ENCODE data around the gene WDR54. TPM values are rescaled to one million over a fixed set of nuclear protein-coding genes. Genes with fewer than 3 reads are reported as not detected.

The WDR54 gene
- total and polyA plus RNA-seq, 7 donors = 3.0 to 13.6 (median 8.0) TPM

GRCh38 chr2:74457129-74457548 lies 35.6 kb downstream of the WDR54 start:
- peaks cover 0 to 11% (median under 1%) of the 10 kb centered on the region in 4 donors for H3K36me3 ChIP-seq
- H3K4me1 ChIP-seq = peaks cover 0 to 40% (median 37%) of the 10 kb centered on the region in 4 donors
- H3K27me3 ChIP-seq = no peaks in the 10 kb centered on the region
- intact Hi-C loops (cut with DNase I) = loop anchor here (5.0 kb wide), 1 partner anchor 720 kb away; the partner anchor contains the start of gene TPRKB
- 1% methylated on average over 27 of the region's 27 CpGs for WGBS, 2 donors
- no peaks in the 10 kb centered on the region for H3K9me3 ChIP-seq
- DNase-seq = no peak
- H3K27ac ChIP-seq = peak overlapping the region; percentile 90 to 98 (median 98)
- TF ChIP-seq POLR2AphosphoS5 (IDR thresholded peaks at IDR 0.05) (no peak), CTCF (IDR thresholded peaks at IDR 0.05) (no peak), EP300 (IDR thresholded peaks at IDR 0.05) (no peak), POLR2A (IDR thresholded peaks at IDR 0.05) (no peak)
- peak overlapping the region; percentile 56 to 83 (median 68) for H3K4me3 ChIP-seq

GRCh38 chr2:74457549-74458131 lies 36.1 kb downstream of the WDR54 start:
- intact Hi-C loops (cut with DNase I) = loop anchor here (5.0 kb wide), 1 partner anchor 720 kb away; the partner anchor contains the start of gene TPRKB
- Histone ChIP-seq H3K4me3 (peak overlapping the region; percentile 56 to 83 (median 68)), H3K27me3 (no peaks in the 10 kb centered on the region), H3K4me1 (peaks cover 0 to 40% (median 37%) of the 10 kb centered on the region in 4 donors), H3K9me3 (no peaks in the 10 kb centered on the region), H3K27ac (peak overlapping the region; percentile 90 to 98 (median 98)), H3K36me3 (peaks cover 0 to 16% (median 5%) of the 10 kb centered on the region in 4 donors)
- peak; percentile 79 for DNase-seq
- TF ChIP-seq EP300 (IDR thresholded peaks at IDR 0.05) (no peak), POLR2AphosphoS5 (IDR thresholded peaks at IDR 0.05) (peak; percentile 85 to 95 (median 93)), POLR2A (IDR thresholded peaks at IDR 0.05) (peak; percentile 81 to 84)
- WGBS, 2 donors = 0 to 1% methylated on average over 46 of the region's 46 CpGs

GRCh38 chr2:74458132-74458937 lies 36.8 kb downstream of the WDR54 start, which contains the start of gene WBP1:
WBP1 (plus strand) TSS chr2:74458438; CDS start chr2:74458603, 165 bp downstream.
- Histone ChIP-seq H3K27me3 (no peaks in the 10 kb centered on the region), H3K4me3 (peak within 1 kb of the TSS; percentile 63 to 83 (median 68)), H3K27ac (peak within 1 kb of the TSS; percentile 90 to 98 (median 98)), H3K4me1 (peaks cover 0 to 40% (median 37%) of the 10 kb centered on the region in 4 donors), H3K36me3 (peaks cover 7 to 21% (median 10%) of the 10 kb centered on the region in 4 donors), H3K9me3 (no peaks in the 10 kb centered on the region)
- 1% methylated on average over 38 of the region's 38 CpGs for WGBS, 2 donors
- TF ChIP-seq POLR2AphosphoS5 (IDR thresholded peaks at IDR 0.05) (peak; percentile 1 to 59 (median 38)), POLR2A (IDR thresholded peaks at IDR 0.05) (peak in 1 of 2 donors; percentile 48), EP300 (IDR thresholded peaks at IDR 0.05) (no peak), CTCF (IDR thresholded peaks at IDR 0.05) (no peak)
- intact Hi-C loops (cut with DNase I) = loop anchor here (5.0 kb wide), 1 partner anchor 721 kb away; the partner anchor contains the start of gene TPRKB
- peak; percentile 100 for DNase-seq

- H3K4me1 ChIP-seq = peaks cover 0 to 45% (median 39%) of the 10 kb centered on the region in 4 donors
- DNase-seq = no peak
- intact Hi-C loops (cut with DNase I) = loop anchor here (5.0 kb wide), 1 partner anchor 722 kb away; the partner anchor contains the start of gene TPRKB
- no peaks in the 10 kb centered on the region for H3K27me3 ChIP-seq
- TF ChIP-seq POLR2AphosphoS5 (IDR thresholded peaks at IDR 0.05) (no peak), POLR2A (IDR thresholded peaks at IDR 0.05) (no peak), EP300 (IDR thresholded peaks at IDR 0.05) (no peak), CTCF (IDR thresholded peaks at IDR 0.05) (no peak)
- WGBS, 2 donors = 1 to 4% methylated on average over 10 of the region's 10 CpGs
- peak overlapping the region; percentile 77 to 84 (median 80) for H3K27ac ChIP-seq
- H3K9me3 ChIP-seq = no peaks in the 10 kb centered on the region
- peaks cover 7 to 21% (median 10%) of the 10 kb centered on the region in 4 donors for H3K36me3 ChIP-seq
- H3K4me3 ChIP-seq = peak overlapping the region; percentile 57 to 83 (median 68)
Measured at GRCh38 chr2:74458938-74459363, 37.4 kb downstream of the WDR54 start.

Measured in sigmoid colon (tissue), 7 donors.